Kidney (tissue), 14 donors: ENCODE results near the gene RNF149. TPM values are rescaled to one million over a fixed set of nuclear protein-coding genes. Genes with fewer than 3 reads are reported as not detected.

Source experiments
- DNase-seq, 5 donors: peaks; one replicate each; pipeline ENCODE4 v3.0.0-alpha.2; 2013 to 2020
- FAIRE-seq: peaks from 2 replicates; lab custom pipeline; 2012; peaks lifted over from hg19 to GRCh38; lab: Jason Lieb, UNC
- H3K27ac ChIP-seq, 2 donors: one replicate each; pipeline ENCODE4 v1.7.0; 2013; ENCODE audit warnings: low read depth in 2 of 2, low read length in 2 of 2, inconsistent platforms in 1 of 2
- H3K27me3 ChIP-seq: one replicate; pipeline ENCODE4 v1.7.1; 2013; ENCODE audit warnings: low read length, inconsistent platforms; ENCODE audit not compliant: control insufficient read depth, insufficient read depth
- H3K36me3 ChIP-seq, 3 donors: one replicate each; pipeline versions ENCODE4 v1.7.0 to v1.7.1; 2013; ENCODE audit warnings: low read length in 3 of 3, control low read depth in 1 of 3, inconsistent platforms in 1 of 3; ENCODE audit not compliant: insufficient read depth in 3 of 3, control insufficient read depth in 2 of 3
- H3K4me1 ChIP-seq, 3 donors: one replicate each; pipeline versions ENCODE4 v1.7.0 to v1.7.1; 2013; ENCODE audit warnings: low read length in 3 of 3, inconsistent platforms in 1 of 3, low read depth in 1 of 3; ENCODE audit not compliant: control insufficient read depth in 2 of 3, insufficient read depth in 2 of 3
- H3K4me3 ChIP-seq, 3 donors: one replicate each; pipeline versions ENCODE4 v1.7.0 to v1.8.1; 2013; ENCODE audit warnings: low read length in 3 of 3, control low read depth in 1 of 3, inconsistent platforms in 1 of 3
- H3K9ac ChIP-seq, 3 donors: one replicate each; pipeline versions ENCODE4 v1.7.0 to v1.7.1; 2013; ENCODE audit warnings: low read length in 3 of 3, control low read depth in 1 of 3, inconsistent platforms in 1 of 3
- H3K9me3 ChIP-seq, 3 donors: one replicate each; pipeline versions ENCODE4 v1.7.0 to v1.7.1; 2013; ENCODE audit warnings: low read length in 3 of 3, control low read depth in 1 of 3, inconsistent platforms in 1 of 3; ENCODE audit not compliant: control insufficient read depth in 2 of 3, insufficient read depth in 1 of 3
- CTCF ChIP-seq: IDR thresholded peaks from 3 replicates; pipeline ENCODE4 v1.5.1; 2012; ENCODE audit warnings: mild to moderate bottlenecking, moderate library complexity, borderline replicate concordance; ENCODE audit not compliant: insufficient read depth; ENCODE audit errors: extremely low read depth
- intact Hi-C: fragments of 100-400 bp; cut with DNase I; formaldehyde crosslinking; loops from one replicate; pipeline ENCODE4 v1.11.1; 2022
- polyA plus RNA-seq: library from polyadenylated mRNA; stranded (reverse); fragments of 350-450 nt; fragmentation: Illumina TruSeq; extraction: RNeasy Lipid Tissue Mini Kit (QIAGEN cat#74804); gene quantifications from one replicate; pipeline ENCODE4 v1.2.3, GENCODE V29; 2014; ENCODE audit warnings: low read depth, low replicate concordance; ENCODE audit not compliant: insufficient read depth
- total RNA-seq: library from RNA; stranded (reverse); fragmentation: NEBNext Ultra II Directional; extraction: Animal tissue kit (Norgen Biotek cat#: 25700); gene quantifications from one replicate; pipeline ENCODE4 v1.2.1, GENCODE V29; 2021
- donor health status: control.
- donor health status: control.
- donor health status: control.
- donor health status: control.
- donor health status: control.
- donor health status: DM: yes; HTN: yes; CAD: no.
- donor health status: Normal renal cell carcinoma (clear cell type).

Gene RNF149
- total and polyA plus RNA-seq, 2 donors from 2014 or later = 30.1 to 75.8 TPM

- H3K4me1 ChIP-seq = no peaks in the 10 kb centered on the region
- FAIRE-seq = no peak
- intact Hi-C loops = no loop called here
- H3K36me3 ChIP-seq = no peaks in the 10 kb centered on the region
- DNase-seq = no peak
- H3K9ac ChIP-seq = no peak overlapping the region
- no peak for TF ChIP-seq CTCF
- no peaks in the 10 kb centered on the region for H3K27me3 ChIP-seq
- H3K4me3 ChIP-seq = no peak overlapping the region
- H3K27ac ChIP-seq = no peak overlapping the region
- H3K9me3 ChIP-seq = no peaks in the 10 kb centered on the region
These were observed 42.7 kb upstream of the RNF149 start for GRCh38 chr2:101351207-101351606.

GRCh38 chr2:101349893-101350662 is 41.6 kb upstream of the RNF149 start:
- Histone ChIP-seq H3K36me3 (no peaks in the 10 kb centered on the region), H3K9ac (no peak overlapping the region), H3K4me3 (no peak overlapping the region), H3K9me3 (no peaks in the 10 kb centered on the region), H3K4me1 (no peaks in the 10 kb centered on the region), H3K27me3 (no peaks in the 10 kb centered on the region), H3K27ac (no peak overlapping the region)
- intact Hi-C loops = no loop called here
- no peak for FAIRE-seq
- DNase-seq = no peak
- no peak for TF ChIP-seq CTCF

GRCh38 chr2:101348883-101349282 is 40.4 kb upstream of the RNF149 start:
- Histone ChIP-seq H3K36me3 (no peaks in the 10 kb centered on the region), H3K9me3 (no peaks in the 10 kb centered on the region), H3K27ac (no peak overlapping the region), H3K4me1 (no peaks in the 10 kb centered on the region), H3K27me3 (no peaks in the 10 kb centered on the region), H3K9ac (no peak overlapping the region), H3K4me3 (no peak overlapping the region)
- intact Hi-C loops = no loop called here
- DNase-seq (no peak), FAIRE-seq (no peak)
- TF ChIP-seq CTCF = no peak

GRCh38 chr2:101346909-101347308 is 38.4 kb upstream of the RNF149 start:
- Histone ChIP-seq H3K9ac (no peak overlapping the region), H3K9me3 (no peaks in the 10 kb centered on the region), H3K36me3 (no peaks in the 10 kb centered on the region), H3K4me3 (no peak overlapping the region), H3K4me1 (no peaks in the 10 kb centered on the region), H3K27me3 (no peaks in the 10 kb centered on the region), H3K27ac (no peak overlapping the region)
- DNase-seq (no peak), FAIRE-seq (no peak)
- no peak for TF ChIP-seq CTCF
- intact Hi-C loops = no loop called here
